HG03520 (cell line): ENCODE data around the gene GSTT2B.
"Not testable (repeated sequence)": the region's sequence is repeated elsewhere in the genome, so short reads cannot be mapped to it uniquely, and the experiment has no call there.

Experiments
- ATAC-seq: cut with Tn5 transposase; IDR thresholded peaks from one replicate; pipeline ENCODE4 v1.9.1; 2021; ENCODE audit warnings: mild to moderate bottlenecking, moderate library complexity; ENCODE audit not compliant: unreplicated experiment

GSTT2B gene

GRCh38 chr22:23961084-23961771, at the start of gene GSTT2B:
GSTT2B (minus strand) TSS chr22:23961195; CDS start chr22:23961131, 64 bp downstream.
- ATAC-seq, result not testable (repeated sequence)

GRCh38 chr22:24010018-24010391, 49.0 kb upstream of the GSTT2B start:
- ATAC-seq, result no peak

- ATAC-seq, result no peak
Measured at GRCh38 chr22:24009227-24010017, 48.4 kb upstream of the GSTT2B start.

GRCh38 chr22:24008381-24009226, 47.6 kb upstream of the GSTT2B start:
- no peak for ATAC-seq

- ATAC-seq, result no peak
Measured at GRCh38 chr22:24008022-24008283, 47.0 kb upstream of the GSTT2B start.

- ATAC-seq, result no peak
Measured at GRCh38 chr22:24007253-24008021, 46.4 kb upstream of the GSTT2B start.

GRCh38 chr22:24006914-24007214, 45.9 kb upstream of the GSTT2B start:
- no peak for ATAC-seq

- no peak for ATAC-seq
Measured at GRCh38 chr22:24006207-24006913, 45.4 kb upstream of the GSTT2B start.

GRCh38 chr22:24005201-24005600, 44.2 kb upstream of the GSTT2B start, which contains the start of gene GSTT4:
GSTT4 (minus strand) TSS chr22:24005453; CDS start chr22:24005356, 97 bp downstream.
- ATAC-seq, result no peak

- ATAC-seq, result no peak
Measured at GRCh38 chr22:24003887-24004286, 42.9 kb upstream of the GSTT2B start.

GRCh38 chr22:24002851-24003250, 41.9 kb upstream of the GSTT2B start:
- ATAC-seq, result no peak

- no peak for ATAC-seq
Measured at GRCh38 chr22:24002272-24002671, 41.3 kb upstream of the GSTT2B start.

GRCh38 chr22:24001314-24001713, 40.3 kb upstream of the GSTT2B start:
- no peak for ATAC-seq

- ATAC-seq, result not testable (repeated sequence)
Measured at GRCh38 chr22:23999779-24000178, 38.8 kb upstream of the GSTT2B start.

GRCh38 chr22:23997092-23997491, 36.1 kb upstream of the GSTT2B start:
- no peak for ATAC-seq

- ATAC-seq, result not testable (repeated sequence)
Measured at GRCh38 chr22:23993581-23994177, 32.7 kb upstream of the GSTT2B start.

GRCh38 chr22:23993080-23993479, 32.1 kb upstream of the GSTT2B start:
- not testable (repeated sequence) for ATAC-seq

- ATAC-seq, result not testable (repeated sequence)
Measured at GRCh38 chr22:23989583-23990244, 28.7 kb upstream of the GSTT2B start.

- ATAC-seq, result not testable (repeated sequence)
Measured at GRCh38 chr22:23986538-23987178, 25.7 kb upstream of the GSTT2B start.
